CD4-positive, alpha-beta T cell treated with Interleukin-2 at 100 ng/mL for 4 hours (primary cell): Measurements from ENCODE around the gene SELENOO.
"Not testable (repeated sequence)": the region's sequence is repeated elsewhere in the genome, so short reads cannot be mapped to it uniquely, and the experiment has no call there.

Source experiments
- DNase-seq: peaks from one replicate; pipeline ENCODE4 v3.0.0-alpha.2; 2020; ENCODE audit warnings: low spot score

SELENOO gene, protein sequence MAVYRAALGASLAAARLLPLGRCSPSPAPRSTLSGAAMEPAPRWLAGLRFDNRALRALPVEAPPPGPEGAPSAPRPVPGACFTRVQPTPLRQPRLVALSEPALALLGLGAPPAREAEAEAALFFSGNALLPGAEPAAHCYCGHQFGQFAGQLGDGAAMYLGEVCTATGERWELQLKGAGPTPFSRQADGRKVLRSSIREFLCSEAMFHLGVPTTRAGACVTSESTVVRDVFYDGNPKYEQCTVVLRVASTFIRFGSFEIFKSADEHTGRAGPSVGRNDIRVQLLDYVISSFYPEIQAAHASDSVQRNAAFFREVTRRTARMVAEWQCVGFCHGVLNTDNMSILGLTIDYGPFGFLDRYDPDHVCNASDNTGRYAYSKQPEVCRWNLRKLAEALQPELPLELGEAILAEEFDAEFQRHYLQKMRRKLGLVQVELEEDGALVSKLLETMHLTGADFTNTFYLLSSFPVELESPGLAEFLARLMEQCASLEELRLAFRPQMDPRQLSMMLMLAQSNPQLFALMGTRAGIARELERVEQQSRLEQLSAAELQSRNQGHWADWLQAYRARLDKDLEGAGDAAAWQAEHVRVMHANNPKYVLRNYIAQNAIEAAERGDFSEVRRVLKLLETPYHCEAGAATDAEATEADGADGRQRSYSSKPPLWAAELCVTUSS

DNA sequence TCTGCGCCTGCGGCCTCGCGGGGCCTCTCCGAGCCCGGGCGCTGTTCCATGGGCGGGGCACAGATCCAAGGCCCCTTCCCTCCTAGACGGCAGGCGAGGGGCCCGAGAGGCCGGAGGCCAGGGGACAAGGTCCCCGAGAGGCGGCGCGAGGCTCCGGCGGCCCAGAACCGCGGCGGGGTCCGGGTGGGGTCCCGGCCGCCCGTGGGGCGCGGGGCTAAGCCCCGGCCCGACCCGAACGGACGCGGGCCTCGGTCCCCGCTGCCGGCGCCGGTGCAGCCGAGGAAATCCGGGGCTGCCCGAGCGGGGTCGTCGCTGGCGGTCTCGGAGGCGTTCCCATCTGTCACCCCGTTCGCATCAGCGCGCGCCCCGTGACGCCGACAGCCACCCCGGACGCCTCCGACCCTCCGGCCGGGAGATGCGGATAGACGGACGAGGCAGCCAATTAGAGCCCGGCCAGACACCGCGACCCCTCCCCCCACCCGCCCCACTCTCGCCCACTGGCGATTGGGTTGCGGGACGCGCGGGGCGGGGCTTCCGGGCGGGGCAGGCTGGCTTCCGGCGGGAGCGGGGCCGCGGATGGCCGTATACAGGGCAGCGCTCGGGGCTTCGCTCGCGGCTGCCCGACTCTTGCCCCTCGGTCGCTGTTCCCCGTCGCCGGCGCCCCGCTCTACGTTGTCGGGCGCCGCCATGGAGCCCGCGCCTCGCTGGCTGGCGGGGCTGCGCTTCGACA, at the start of gene SELENOO:
SELENOO (plus strand) TSS at position 551 of the 730 bp plus-strand sequence; CDS start at position 577, 26 bp downstream.
- peak; percentile 91 for DNase-seq

DNA sequence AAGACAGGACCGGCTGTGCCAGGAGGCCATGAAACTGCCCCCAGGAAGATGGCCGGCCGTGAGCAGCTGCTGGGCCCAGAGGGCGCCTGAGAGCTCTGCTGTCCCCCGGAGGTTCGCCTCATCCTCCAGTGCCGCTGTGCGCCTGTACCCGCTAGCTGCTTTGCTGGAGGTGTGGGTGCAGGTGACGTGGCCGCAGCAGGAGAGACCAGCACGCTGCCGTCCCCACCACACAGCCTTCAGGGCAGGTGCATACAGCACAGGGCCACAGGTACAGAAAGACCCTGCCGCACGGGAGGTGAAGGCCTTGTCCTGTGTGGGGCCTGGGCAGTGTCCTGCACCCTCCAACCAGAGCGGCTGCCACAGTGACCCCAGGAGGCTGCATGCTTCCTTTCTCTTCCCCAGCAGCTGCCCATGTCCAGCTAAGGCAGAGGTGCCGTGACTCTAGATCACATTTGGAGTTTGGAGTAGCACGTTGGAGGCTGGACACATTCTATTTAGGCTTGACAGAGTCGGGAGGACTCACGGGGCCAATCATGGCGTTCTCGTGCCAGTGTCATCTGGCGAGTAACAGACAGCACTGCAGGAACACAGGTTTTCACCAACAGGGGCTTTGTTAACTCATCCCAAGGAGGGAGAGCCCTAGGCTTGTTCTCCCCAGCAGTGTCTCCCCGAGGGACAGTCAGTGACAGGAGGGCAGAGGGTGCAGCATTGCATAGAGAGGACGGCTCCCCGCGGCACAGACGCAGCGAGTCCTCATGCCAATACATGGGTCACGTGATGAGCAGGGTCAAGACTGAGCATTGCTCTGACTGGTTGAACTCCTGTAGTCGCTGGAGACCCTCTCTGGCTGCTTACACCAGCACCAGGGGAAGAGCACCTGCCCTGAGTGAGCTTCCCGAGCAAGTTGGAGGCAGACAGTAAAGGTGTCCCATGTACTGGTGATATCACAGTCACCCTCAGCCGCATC, 49.0 kb upstream of the SELENOO start:
- DNase-seq, result no peak

DNA sequence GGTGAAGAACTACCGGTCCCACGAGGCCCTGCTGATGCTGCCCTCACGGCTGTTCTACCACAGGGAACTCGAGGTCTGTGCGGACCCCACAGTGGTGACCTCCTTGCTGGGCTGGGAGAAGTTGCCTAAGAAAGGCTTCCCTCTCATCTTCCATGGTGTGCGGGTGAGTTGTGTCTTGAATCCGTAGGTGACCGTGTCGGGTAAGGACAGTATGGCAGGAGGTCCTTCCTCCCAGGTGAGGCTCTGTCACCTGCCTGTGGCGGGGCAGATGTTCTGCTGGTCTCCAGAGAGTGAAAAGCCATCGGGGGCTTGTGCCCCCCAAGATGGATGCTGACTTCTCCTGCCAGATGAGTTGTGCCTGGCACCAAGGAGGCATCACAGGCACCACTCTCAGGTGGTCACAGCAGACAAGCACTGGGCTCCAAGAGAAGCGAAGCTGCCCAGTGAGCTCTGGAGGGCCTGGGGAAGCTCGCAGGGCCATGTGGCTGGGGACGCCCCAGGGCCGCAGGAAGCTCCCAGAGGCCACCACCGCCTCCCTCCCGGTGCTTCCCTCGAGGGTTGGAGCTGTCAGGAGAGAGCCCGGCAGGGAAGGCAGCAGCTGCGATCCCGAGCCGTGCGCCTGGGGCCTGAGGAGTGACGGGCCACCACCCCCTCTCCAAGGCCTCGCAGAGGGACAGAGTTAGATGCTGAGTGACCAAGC, 47.6 kb upstream of the SELENOO start:
- no peak for DNase-seq

DNA sequence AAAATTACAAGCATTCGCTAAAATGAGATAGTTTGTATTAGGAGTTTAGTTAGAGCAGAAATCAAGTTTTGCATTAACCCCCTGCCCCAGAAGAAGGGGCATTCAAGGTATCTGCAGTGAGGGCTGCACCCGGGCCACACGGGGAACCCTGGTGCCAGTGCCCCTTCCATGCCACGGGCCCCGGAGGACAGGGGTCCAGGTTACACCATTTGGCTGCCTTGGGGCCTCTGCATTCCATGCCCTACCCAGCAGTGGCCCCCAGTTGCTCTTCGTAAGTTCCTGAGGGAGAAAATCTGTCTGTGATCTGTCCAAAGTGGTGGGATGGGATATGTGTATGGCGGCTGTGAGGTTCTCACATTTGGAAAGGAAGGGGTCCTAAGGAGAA, 47.1 kb upstream of the SELENOO start:
- DNase-seq, result no peak

DNA sequence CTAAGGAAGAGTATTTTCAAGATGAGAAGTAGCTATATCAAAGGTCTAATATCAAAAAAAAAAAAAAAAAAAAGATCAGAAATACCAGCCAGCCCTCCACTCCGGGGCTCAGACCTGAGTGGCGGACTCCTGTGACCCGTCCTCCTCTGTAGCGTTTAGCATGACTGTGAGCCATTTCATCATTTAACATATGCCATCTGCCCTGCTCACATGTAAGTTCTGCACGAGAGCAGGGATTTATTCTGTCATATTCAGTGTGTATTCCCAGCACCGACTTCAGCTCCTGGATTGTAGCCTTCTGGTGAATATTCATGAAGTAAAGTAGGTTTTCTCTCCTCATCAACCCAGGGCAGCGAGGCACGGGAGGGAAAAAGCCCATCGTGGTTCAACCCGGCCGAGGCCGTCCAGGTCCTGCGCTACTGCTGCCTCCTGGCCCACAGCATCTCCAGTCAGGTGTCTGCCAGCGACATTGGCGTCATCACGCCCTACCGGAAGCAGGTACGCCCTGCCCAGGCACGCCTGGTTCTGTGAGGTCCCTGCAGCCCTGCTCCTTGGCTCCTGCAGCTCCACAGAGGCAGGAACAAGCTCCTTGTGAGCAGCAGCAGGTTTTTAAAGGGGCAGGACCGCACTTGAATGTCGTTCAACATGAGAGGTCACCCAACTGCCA, 43.0 kb upstream of the SELENOO start:
- DNase-seq, result no peak

DNA sequence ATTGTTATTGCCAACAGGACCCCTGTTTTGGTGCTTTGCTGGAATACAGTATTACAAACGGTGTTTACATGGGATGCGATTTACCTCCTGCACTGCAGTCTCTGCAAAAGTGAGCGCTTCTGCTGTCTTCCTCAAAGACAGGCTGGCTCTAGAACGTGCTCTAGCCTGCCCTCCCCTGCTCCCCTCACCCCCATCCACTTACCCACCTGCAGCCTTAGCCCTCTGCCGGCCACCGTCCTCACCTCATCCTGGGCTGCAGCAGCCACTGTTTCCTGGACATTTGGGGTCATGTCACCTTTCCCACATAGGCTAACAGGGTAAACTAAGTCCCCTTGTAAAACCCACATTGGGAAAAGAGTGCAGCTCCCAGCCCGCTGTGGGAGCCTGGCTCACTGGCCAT, 39.9 kb upstream of the SELENOO start:
- DNase-seq, result no peak

DNA sequence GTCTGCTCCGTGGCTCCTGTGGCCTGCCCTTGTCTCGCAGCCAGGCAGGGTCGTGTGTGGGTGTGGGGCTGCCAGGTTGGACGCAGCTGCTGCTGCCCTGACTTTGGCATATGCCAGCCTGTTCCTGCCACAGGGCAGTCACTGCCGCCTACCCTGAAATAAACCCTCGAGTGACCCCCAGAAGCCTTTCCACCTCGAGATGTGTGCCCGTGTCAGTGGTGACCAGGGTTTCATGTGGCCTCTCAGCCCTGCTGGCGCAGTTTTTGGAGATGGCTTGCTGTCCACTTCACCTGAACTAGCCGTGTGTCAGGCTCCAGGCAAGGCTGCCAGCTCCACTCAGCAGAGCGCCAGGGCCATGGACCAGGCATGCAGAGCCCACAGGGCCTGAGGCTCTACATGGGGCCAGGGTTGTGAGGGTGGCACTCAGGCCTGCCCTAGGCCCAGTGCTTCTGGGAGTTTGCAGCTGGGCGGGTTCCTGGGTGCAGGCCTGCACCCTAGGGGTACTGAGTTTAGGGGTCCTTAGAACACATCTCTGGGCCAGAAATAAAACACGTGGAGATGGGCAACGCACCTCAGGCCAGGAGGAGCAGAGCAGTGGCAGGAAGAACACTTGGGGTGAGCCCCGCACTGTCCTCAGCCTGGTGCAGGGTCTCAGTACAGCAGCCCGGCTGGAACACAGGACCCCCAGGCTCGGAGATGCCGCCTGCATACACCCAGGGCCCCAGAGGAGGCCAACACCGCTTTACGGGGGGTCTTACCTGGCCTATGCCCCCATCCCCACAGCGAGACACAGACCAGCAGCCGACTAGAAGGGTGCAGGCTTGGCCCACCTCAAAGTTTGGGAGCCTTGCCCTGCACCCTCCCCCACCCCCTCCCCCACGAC, 39.1 kb upstream of the SELENOO start:
- no peak for DNase-seq

DNA sequence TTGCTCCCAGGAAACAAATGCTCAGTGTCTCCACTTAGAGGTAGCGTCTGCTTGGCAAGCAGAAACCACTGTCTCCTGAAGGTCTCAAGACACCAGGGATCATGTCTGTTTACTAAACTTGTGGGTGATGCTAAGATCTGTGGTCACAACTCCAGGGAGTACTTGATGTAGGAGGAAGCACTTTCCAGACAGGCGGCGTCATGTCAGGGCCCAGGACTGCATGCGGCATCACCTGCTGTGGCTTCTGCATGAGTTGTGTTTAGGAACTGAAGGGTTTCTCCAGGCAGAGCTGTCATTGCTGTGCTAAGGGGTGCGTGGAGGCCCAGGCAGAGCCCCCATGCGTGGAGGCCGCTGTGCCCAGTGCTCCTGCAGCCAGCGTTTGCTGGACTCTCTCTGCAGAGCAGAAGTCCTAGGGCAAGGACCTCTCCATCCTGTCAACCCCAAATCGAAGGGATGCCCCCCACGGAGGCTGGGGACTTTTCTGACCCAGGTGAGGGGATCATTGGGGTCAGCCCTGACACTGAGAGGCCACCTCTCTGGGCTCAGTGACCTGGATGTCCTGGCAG, 38.3 kb upstream of the SELENOO start:
- DNase-seq, result no peak

DNA sequence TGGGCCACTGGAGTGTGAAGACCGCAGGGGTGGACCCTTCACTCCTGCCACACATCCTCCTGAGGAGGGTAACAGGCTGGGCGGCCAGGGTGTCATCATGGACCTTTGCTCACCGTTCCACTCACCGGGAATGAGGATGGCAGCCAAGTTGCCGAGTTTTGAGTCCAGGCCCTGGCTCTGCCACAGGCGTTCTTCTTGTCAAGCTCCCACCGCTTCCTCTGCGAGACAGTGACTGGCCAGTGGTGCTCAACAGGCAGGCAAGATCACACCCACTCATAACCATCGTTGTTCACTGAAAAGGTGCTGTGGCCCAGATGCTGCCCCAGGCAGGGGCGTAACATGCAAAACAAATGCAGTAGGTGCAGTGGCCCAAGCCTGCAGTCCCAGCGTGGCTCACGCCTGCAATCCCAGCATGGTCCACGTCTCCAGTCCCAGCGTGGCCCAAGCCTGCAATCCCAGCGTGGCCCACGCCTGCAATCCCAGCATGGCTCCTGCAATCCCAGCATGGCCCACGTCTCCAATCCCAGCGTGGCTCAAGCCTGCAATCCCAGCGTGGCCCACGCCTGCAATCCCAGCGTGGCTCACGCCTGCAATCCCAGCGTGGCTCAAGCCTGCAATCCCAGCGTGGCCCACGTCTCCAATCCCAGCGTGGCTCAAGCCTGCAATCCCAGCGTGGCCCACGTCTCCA, 35.2 kb upstream of the SELENOO start:
- DNase-seq, result no peak

DNA sequence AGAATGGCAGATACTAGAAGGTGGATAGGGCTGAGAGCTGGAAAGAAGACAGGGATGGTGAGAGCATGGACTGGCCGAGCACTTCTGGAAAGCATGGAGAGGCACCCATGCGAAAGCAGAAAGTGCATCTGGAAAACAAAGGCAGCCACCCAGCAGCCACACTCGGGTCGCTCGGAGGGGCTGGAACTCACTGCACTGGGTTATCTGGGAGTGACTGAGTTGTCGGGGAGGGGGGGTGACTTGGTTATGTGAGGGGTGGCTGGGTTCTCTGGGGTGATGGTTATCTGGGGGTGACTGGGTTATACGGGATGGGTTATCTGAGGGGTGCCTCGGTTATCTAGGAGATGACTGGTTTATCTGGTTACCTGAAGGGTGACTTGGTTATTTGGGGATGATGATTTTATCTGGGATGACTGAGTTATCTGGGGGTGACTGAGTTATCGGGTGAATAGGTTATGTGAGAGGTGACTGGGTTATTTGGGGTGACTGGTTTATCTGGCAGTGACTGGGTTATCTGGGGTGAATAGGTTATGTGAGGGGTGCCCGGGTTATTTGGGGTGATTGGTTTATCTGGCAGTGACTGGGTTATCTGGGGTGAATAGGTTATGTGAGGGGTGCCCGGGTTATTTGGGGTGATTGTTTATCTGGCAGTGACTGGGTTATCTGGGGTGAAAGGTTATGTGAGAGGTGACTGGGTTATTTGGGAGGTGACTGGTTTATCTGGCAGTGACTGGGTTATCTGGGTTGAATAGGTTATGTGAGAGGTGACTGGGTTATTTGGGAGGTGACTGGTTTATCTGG, 32.9 kb upstream of the SELENOO start:
- DNase-seq, result no peak

DNA sequence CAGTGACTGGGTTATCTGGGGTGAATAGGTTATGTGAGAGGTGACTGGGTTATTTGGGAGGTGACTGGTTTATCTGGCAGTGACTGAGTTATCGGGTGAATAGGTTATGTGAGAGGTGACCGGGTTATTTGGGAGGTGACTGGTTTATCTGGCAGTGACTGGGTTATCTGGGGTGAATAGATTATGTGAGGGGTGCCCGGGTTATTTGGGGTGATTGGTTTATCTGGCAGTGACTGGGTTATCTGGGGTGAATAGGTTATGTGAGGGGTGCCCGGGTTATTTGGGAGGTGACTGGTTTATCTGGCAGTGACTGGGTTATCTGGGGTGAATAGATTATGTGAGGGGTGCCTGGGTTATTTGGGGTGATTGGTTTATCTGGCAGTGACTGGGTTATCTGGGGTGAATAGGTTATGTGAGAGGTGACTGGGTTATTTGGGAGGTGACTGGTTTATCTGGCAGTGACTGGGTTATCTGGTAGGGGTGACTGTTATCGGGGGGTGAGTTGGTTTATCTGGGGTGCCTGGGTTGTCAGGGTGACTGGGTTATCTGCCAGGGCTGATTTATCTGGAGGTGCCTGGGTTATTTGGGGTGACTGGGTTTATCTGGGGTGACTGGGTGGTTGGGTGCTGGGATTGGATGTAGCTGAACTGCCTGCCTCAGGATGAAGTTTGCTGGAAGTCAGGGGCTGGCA, 32.2 kb upstream of the SELENOO start:
- not testable (repeated sequence) for DNase-seq

DNA sequence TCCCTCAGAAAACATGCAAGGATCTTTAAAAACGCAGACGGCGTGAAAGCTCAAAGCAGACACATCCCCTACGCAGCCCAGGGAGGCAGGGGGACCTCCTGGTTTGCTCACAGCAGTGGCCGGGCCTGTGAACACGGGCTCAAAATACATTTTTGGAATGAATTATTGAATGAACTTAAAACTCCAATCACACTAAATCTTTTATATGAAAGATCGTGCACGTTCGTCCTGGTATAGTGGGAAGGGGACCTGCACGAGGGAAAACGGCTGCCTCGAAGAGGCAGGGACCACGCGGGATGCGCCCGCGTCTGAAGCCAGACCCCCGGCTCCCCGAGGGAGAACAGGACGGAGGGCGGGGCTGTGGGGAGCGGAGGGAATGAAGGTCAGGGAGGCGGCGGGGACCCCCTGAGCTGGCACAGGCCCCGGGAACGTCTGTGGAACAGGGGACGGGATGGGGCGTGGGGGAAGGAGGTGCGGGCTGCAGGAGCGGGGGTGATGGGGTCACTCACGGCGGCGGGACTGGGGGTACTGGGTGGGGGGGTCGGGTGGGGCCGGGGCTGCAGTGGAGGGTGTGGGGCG, 31.5 kb upstream of the SELENOO start:
- DNase-seq, result no peak

DNA sequence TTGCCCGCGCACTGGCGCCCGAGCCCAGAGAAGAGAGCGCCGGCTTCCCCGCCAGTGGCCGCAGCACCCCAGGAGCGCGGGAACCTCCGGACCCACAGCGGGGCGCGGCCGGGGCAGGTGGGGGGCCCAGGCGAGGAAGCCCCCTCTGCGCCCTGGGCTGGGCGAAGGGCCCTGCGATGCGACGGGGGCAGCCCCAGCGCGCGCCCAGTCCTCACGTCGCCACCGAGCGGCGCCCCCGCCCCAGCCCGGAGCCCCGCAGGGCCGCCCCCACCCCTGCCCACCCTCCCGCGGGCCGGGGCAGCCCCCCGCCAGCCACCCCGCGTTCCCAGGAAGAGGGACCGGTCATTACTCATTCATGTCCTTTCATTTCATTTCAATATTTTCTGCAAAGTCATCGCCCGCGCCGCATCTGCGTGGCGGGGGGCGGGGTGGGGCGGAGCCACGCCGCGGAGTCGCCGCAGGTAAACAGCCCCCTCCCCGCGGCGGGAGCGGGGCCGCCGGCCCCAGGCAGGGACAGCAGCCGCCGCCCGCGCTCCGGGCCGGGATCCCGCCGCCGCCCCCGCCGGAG, 31.0 kb upstream of the SELENOO start:
- no peak for DNase-seq

DNA sequence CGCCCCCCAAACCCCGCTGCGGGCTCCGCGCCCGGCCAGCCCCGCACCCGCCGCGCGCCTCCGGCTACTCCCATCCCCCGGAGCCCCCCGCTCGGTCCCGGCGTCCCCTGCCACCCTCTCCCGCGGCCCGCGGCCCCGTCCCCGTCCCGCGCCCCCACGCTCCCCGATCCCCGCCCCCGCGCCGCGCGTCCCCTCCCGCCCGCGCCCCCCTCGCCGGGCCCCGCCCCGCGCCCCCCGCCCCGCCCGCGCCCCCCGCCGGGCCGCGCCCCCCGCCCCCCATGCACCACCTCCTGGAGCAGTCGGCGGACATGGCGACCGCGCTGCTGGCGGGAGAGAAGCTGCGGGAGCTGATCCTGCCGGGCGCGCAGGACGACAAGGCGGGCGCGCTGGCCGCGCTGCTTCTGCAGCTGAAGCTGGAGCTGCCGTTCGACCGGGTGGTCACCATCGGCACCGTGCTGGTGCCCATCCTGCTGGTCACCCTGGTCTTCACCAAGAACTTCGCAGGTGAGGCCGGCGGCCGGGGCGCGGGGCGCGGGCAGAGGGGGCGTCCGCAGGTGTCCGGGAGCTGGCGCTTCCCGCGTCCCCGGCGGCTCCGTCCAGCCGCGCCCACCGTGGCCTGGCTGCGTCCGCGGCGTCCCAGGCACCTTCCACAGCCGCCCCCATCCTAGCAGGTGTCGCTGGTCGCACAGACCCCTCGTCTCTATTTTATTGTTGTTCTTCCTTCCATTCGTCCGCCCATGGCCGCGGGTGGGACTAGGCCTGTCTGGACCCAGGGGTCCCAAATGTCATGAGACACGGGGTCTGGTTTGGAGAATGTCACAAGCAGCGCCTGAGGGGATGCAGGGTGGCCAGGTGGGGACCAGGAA, 30.1 kb upstream of the SELENOO start, which contains the start of gene PANX2:
PANX2 (plus strand) TSS at position 279 of the 866 bp plus-strand sequence; CDS start at position 279, 0 bp downstream.
- DNase-seq, result no peak

DNA sequence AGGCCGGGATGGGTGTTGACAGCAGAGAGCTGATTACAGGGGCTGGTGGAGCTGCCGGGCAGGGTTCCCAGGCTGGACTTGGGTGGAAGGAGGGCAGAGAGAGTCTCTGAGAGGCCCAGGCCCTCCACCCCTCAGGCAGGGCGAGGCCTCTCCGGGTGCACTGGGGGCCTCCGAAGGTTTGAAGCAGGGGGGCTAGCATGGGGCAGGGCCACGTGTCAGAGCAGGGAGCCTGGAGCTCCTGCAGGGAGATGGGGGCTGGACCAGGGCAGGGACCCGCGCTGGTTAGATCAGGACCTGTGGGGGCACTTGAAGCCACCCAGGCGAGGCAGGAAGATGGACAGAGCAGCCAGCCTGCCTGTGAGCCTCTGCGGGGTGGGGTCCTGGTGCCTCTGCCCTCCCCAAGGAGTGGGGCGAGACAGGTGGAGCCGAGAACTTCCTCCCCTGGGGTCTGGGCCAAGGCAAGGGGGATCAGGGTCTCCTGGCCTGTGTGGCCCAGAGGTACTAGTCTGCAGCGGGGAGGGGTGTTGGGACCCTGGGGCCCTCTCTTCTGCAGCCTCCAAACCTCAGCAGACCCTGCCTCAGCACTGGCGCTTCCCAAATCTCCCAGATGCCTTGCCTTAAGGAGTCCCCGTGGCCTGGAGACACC, 29.4 kb upstream of the SELENOO start:
- DNase-seq, result no peak
